ENCODE results near the gene ZWINT. TPM values are rescaled to one million over a fixed set of nuclear protein-coding genes. Genes with fewer than 3 reads are reported as not detected.

The ZWINT gene
- total RNA-seq, 1 experiment from 2014 or later = 542 TPM

DNA sequence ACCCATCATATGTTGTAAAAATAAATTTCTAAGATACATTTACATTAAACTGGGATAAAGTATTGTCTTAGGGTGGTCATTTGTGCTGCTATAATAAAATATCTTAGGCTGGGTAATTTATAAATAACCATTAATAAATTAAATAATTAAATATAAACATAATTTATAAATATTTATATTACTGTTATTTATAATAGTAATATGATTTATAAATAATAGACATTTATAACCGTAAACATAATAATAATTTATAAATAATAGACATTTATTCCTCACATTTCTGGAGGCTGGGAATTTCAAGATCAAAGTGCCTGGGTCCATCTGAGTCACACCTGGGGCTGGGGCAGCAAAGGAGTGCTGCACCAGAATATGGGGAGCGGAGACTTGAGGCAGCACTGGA is 31.1 kb downstream of the ZWINT start:
- no peaks in the 10 kb centered on the region for H3F3A ChIP-seq (ENCODE audit: low read length, unreplicated experiment)
- no peaks in the 10 kb centered on the region for H3K79me2 ChIP-seq (ENCODE audit: low read length)
- ATAC-seq (no peak), DNase-seq (no peak)
- H3K9me3 ChIP-seq (ENCODE audit: low read length) = no peaks in the 10 kb centered on the region
- no peak overlapping the region for H3K4me3 ChIP-seq (ENCODE audit: low read length)
- TF ChIP-seq EZH2phosphoT487 (IDR thresholded peaks at IDR 0.05; ENCODE audit: borderline replicate concordance, low read length) = no peak
- TF ChIP-seq, protein P1, sequence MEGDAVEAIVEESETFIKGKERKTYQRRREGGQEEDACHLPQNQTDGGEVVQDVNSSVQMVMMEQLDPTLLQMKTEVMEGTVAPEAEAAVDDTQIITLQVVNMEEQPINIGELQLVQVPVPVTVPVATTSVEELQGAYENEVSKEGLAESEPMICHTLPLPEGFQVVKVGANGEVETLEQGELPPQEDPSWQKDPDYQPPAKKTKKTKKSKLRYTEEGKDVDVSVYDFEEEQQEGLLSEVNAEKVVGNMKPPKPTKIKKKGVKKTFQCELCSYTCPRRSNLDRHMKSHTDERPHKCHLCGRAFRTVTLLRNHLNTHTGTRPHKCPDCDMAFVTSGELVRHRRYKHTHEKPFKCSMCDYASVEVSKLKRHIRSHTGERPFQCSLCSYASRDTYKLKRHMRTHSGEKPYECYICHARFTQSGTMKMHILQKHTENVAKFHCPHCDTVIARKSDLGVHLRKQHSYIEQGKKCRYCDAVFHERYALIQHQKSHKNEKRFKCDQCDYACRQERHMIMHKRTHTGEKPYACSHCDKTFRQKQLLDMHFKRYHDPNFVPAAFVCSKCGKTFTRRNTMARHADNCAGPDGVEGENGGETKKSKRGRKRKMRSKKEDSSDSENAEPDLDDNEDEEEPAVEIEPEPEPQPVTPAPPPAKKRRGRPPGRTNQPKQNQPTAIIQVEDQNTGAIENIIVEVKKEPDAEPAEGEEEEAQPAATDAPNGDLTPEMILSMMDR (conservative IDR thresholded peaks at IDR 0.05; ENCODE audit: low read depth, low read length) = no peak
- TF ChIP-seq EZH2 (IDR thresholded peaks at IDR 0.05; ENCODE audit: low read length, unreplicated experiment) = no peak
- H3K27ac ChIP-seq (ENCODE audit: low read length) = no peak overlapping the region
- H3K9me2 ChIP-seq (replicated peaks; ENCODE audit: low read length) = no peaks in the 10 kb centered on the region
- ChIA-PET CTCF (no interaction called here), POLR2A (ENCODE audit: unreplicated experiment) (no interaction called here)
- no peaks in the 10 kb centered on the region for H3K36me3 ChIP-seq (ENCODE audit: low read depth, low read length)
- H3K9ac ChIP-seq (ENCODE audit: low read length) = no peak overlapping the region
- no TSS peak for BruUV-seq (replicated peaks)
- no peak overlapping the region for H3K4me2 ChIP-seq (ENCODE audit: low read length)
- H3K27me3 ChIP-seq (ENCODE audit: low read length) = no peaks in the 10 kb centered on the region
- no peaks in the 10 kb centered on the region for H3K4me1 ChIP-seq (ENCODE audit: insufficient read depth, low read length)
- H4K20me1 ChIP-seq (ENCODE audit: low read length) = no peaks in the 10 kb centered on the region
- H2AFZ ChIP-seq (ENCODE audit: low read length) = no peak overlapping the region
- intact Hi-C loops (cut with micrococcal nuclease) = no loop called here

DNA sequence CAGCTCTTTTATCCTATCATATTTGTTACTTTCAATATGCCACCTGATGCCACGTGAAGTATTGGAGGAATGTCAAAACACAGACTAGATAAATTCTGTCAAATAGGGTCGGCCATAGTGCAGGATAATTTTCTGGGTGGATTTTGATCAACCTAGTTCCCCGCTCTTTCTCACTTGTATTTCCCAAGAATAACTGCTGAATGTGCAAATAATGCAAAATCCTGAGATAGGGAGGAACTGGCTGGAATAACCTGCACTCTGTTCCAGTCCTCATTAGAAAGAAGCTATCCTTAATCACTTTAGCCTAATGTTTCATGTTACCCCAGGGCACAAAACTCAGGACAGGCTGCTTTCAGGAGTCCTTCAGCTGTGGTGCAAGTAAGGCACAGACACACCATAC is 33.9 kb downstream of the ZWINT start:
- BruUV-seq (replicated peaks) = no TSS peak
- Histone ChIP-seq H3K27ac (ENCODE audit: low read length) (no peak overlapping the region), H3K36me3 (ENCODE audit: low read depth, low read length) (no peaks in the 10 kb centered on the region), H2AFZ (ENCODE audit: low read length) (no peak overlapping the region), H3K4me2 (ENCODE audit: low read length) (no peak overlapping the region), H3K79me2 (ENCODE audit: low read length) (no peaks in the 10 kb centered on the region), H3K27me3 (ENCODE audit: low read length) (peaks cover 9% of the 10 kb centered on the region; the same call in 1 of the 2 replicates), H3K4me3 (ENCODE audit: low read length) (no peak overlapping the region), H3K9me2 (replicated peaks; ENCODE audit: low read length) (no peaks in the 10 kb centered on the region), H3K9me3 (ENCODE audit: low read length) (no peaks in the 10 kb centered on the region), H3K4me1 (ENCODE audit: insufficient read depth, low read length) (no peaks in the 10 kb centered on the region), H3F3A (ENCODE audit: low read length, unreplicated experiment) (no peaks in the 10 kb centered on the region), H4K20me1 (ENCODE audit: low read length) (no peaks in the 10 kb centered on the region), H3K9ac (ENCODE audit: low read length) (no peak overlapping the region)
- ATAC-seq (no peak), DNase-seq (no peak)
- no peak for TF ChIP-seq EZH2 (IDR thresholded peaks at IDR 0.05; ENCODE audit: low read length, unreplicated experiment)
- TF ChIP-seq, protein P1 (conservative IDR thresholded peaks at IDR 0.05; ENCODE audit: low read depth, low read length) = no peak
- no peak for TF ChIP-seq EZH2phosphoT487 (IDR thresholded peaks at IDR 0.05; ENCODE audit: borderline replicate concordance, low read length)
- intact Hi-C loops (cut with micrococcal nuclease) = no loop called here
- ChIA-PET CTCF (no interaction called here), POLR2A (ENCODE audit: unreplicated experiment) (interaction anchor here (0.6 kb wide), 1 partner anchor 7 kb away, joined by 3 read pairs; no protein-coding TSS in a partner anchor)

DNA sequence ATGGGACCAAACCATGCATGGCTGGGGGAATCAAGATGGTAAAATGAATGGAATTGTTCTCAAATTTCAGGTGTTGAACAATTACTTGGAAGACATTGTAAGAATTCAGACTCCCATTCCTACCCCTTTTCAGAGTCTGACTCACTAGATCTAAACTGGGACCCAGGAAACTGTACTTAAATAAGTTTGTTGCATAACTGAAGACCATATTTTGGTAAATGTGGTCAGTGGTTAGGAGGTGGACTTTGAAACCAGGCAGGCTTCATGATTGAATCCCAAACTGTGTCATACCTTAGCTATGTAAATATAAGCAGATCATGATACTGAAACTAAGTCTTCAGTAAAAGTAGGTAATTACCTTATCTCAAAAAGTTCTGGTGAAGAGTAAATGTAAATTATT is 41.7 kb downstream of the ZWINT start:
- H3K4me2 ChIP-seq (ENCODE audit: low read length) = peak overlapping the region; percentile 15

More for the DNA sequence above, 41.7 kb downstream of the ZWINT start:
- ATAC-seq (peak; percentile 92), DNase-seq (peak; percentile 97)
- Histone ChIP-seq H2AFZ (ENCODE audit: low read length) (no peak overlapping the region), H3K27me3 (ENCODE audit: low read length) (peaks cover 9% of the 10 kb centered on the region; the same call in 1 of the 2 replicates), H3K79me2 (ENCODE audit: low read length) (no peaks in the 10 kb centered on the region), H3F3A (ENCODE audit: low read length, unreplicated experiment) (no peaks in the 10 kb centered on the region), H3K4me1 (ENCODE audit: insufficient read depth, low read length) (peaks cover 13% of the 10 kb centered on the region; the same call in 1 of the 2 replicates), H3K9me2 (replicated peaks; ENCODE audit: low read length) (no peaks in the 10 kb centered on the region), H4K20me1 (ENCODE audit: low read length) (no peaks in the 10 kb centered on the region), H3K9me3 (ENCODE audit: low read length) (0 out of 2 replicates have a peak, but pooled peaks cover 7% of the 10 kb centered on the region), H3K27ac (ENCODE audit: low read length) (peak overlapping the region; percentile 18), H3K36me3 (ENCODE audit: low read depth, low read length) (no peaks in the 10 kb centered on the region), H3K4me3 (ENCODE audit: low read length) (no peak overlapping the region), H3K9ac (ENCODE audit: low read length) (no peak overlapping the region)
- ChIA-PET CTCF (no interaction called here), POLR2A (ENCODE audit: unreplicated experiment) (interaction anchor here (0.5 to 0.7 kb wide), 2 partner anchors 8 to 689 kb away, joined by 3 to 6 read pairs; no protein-coding TSS in a partner anchor)
- no TSS peak for BruUV-seq (replicated peaks)
- TF ChIP-seq EZH2phosphoT487 (IDR thresholded peaks at IDR 0.05; ENCODE audit: borderline replicate concordance, low read length) (no peak), EZH2 (IDR thresholded peaks at IDR 0.05; ENCODE audit: low read length, unreplicated experiment) (no peak)
- TF ChIP-seq, protein P1 (conservative IDR thresholded peaks at IDR 0.05; ENCODE audit: low read depth, low read length) = no peak
- intact Hi-C loops (cut with micrococcal nuclease) = no loop called here
